GM21390 (cell line): Measurements from ENCODE around the gene PPP2R5C.
A peak's percentile ranks its signal among the peaks of the same experiment; 100 is the strongest.

Experiments used
- ATAC-seq: cut with Tn5 transposase; IDR thresholded peaks from one replicate; pipeline ENCODE4 v1.9.1; 2021; ENCODE audit not compliant: unreplicated experiment

The PPP2R5C gene

DNA sequence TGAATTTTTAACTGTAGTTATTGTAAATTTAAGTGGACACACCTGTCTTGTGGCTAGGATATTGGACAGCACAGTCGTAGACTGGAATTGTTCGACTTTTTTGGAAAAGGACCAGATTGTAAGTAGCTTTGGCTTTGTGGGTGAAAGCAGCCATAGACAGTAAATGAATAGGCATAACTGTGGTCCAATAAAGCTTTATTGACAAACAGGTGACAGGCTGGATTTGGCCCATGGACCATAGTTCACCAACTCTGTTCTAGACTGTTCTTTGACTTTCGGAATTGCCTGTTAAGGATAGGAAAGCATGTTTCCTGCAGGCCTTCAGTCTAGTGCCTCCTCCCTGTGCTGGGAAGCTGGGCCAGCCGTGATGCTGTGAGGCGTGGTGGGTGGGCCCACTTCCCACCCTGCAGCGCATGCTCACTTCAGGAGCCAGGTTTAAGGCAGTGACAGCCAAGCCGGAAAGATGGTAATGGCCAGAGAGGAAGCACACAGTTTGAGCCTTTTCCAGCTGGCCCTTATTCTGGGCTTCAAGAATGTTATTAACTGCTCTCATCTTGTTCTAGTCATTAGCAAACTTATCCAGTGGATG, 51.8 kb downstream of the PPP2R5C start:
- no peak for ATAC-seq

DNA sequence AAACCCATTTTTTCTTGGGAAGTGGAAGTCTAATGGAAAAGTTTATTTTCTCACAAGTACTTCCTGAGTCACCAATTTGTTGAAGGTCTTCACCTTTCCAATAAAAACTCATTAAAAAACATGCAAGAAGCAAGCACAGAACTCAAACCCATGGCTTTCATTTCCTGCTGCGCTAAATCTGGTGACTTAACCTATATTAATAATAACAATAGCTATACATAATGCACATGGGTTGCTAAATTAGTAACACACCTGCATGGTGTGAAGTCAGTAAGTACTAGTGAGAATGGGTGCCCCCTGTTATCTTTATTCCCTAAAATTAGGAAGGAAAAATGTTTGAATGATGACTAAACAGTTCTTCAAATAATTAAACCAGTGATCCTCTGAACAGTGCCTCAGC, 52.3 kb downstream of the PPP2R5C start:
- ATAC-seq = no peak

DNA sequence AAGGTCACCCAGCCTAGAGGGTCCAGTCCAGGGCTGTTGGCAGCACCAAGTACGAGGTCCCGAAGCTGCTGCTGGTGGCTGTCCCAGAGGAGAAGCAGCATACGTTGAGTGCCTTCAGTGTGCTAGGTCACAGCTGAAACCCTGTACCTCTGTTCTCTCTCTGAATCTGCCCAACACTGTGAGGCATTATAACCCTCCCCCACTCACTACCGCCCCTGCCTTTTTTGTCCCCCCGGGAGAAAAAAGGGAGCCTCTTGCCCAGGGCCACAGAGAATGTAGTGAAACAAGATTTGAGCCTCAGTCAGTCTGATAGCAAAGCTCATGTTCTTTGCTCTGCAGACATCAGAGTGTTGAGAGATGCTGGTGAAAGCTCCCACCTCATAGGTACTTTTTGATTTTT, 53.4 kb downstream of the PPP2R5C start:
- ATAC-seq = no peak

DNA sequence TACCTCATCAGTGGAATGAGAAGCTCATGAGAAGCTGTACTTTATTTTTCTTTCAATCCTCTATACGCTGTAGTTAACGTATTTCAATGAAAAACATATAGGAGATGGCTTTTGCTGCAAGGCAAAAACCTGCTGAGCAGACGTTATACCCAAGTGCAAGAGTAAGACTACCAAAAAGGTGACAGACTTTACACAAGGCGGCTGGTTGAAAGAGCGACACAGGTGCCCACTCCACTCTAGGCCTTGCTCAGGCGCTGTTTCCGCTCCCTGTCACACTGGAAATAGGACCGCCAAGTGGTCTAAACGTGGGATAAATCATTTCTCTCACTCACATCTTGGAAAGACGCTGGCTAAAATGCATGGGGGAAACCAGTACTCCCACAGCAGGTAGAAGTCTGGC, 54.5 kb downstream of the PPP2R5C start:
- no peak for ATAC-seq

DNA sequence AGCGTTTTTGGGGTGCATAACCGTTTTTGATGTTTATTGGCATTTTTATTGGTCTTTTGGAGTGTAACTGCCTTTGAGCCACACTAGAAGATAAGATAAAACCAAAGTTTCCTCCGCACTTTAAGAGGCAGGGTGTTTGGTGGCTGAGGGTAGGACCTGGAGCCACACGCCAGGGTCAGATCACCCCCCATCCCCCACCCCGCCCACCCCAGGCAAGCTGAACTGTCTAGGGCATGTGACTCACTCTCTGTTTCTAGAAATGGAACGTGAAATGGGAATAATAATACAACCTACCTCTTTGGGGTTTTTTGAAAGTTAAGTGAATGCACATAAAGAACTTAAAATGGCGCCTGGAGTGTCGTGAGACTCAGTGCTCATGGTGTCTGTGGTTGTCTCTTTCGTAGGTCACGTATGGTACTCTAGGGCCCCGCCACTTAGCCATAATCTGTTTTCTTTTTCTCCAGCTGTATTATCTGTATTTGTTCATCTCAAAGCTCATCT, 56.0 kb downstream of the PPP2R5C start:
- ATAC-seq = no peak

DNA sequence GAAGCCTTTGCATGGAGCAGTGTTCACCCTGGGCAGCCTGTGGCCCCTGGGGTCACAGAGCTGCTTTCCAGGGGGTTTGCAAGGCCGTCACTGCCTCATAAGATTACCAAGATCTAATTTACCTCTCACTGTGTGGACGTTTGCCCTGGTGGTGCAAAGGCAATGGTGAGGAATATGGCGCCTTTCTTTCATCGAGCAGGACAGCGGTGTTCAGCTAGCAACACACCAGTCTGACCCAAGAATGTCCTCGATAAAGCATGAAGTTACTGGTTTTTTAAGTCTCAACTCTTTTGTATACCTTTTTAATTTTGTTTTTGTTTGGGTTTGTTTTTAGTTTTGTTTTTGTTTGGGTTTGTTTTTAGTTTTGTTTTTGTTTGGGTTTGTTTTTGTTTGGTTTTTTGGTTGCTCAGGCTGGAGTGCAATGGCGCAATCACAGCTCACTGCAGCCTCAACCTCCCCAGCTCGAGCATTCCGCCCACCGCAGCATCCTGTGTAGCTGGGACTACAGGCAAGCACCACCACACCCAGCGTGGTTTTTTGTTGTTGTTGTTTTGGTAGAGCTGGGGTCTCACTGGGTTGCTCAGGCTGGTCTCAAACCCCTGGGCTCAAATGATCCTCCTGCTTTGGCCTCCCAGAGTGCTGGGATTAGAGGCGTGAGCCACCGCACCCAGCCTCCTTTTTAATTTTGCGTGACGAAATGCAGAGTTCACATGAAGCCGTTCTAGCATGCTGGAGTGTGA, 57.9 kb downstream of the PPP2R5C start:
- ATAC-seq = no peak

DNA sequence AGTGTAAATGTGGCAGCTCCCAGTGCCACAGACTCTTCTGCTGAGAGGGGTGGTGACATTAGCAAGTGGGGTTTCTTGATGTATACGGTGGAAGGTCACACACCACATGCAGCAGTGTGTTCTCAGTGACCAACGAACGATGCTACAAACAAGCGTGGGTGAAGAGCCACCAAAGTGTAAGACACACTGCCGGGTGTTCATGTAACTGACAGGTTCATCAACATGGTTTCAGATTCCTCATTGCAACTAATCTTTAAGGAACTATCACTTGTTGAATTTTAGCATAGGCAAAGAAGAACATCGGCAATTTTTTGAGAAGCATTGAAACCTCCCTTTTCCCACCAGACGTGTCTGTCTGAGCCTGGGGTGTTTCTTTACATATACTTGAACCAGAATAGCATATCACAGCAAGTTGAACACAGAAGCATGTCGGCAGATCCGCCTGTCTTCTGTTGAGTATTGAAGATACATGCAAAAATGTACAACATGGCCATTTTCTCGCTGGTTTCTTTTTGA, 58.8 kb downstream of the PPP2R5C start:
- no peak for ATAC-seq

DNA sequence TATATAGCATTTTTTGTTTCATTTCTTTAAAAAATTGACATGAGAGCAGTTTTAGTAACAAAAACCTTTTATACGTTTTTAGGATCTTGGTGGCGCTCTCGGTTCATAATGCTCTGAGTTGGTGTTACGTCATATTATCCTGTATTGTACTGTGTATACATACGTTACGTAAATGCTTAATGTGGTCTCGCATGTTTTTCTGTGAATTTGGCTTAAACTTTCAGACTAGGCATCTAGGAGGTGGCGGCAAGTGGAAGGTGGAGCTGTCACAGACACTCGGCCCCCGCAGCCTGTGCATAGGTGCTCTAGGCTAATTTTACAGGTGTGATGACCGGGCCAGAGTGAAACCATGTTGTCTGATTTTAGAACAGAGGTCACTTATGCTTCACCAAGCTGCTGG, 60.0 kb downstream of the PPP2R5C start:
- ATAC-seq = no peak

DNA sequence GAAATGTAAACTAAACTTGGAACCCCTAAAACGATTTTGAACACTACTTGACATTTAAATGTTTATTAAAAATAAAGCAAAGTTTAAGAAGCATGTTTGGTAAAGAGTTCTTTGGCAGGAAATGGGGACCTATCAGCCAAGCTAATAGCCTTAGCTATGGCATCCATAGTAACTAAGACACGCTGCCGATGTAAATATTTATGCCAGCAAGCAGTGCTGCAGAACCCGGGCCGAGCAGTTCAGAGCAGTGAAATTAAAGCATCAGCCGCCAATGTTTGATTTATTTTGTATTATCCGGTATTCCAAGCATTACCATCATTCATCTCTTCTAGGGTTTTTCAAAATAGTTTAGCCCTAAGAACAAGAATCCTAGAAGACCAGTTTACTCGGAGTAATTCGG, 61.6 kb downstream of the PPP2R5C start:
- no peak for ATAC-seq

DNA sequence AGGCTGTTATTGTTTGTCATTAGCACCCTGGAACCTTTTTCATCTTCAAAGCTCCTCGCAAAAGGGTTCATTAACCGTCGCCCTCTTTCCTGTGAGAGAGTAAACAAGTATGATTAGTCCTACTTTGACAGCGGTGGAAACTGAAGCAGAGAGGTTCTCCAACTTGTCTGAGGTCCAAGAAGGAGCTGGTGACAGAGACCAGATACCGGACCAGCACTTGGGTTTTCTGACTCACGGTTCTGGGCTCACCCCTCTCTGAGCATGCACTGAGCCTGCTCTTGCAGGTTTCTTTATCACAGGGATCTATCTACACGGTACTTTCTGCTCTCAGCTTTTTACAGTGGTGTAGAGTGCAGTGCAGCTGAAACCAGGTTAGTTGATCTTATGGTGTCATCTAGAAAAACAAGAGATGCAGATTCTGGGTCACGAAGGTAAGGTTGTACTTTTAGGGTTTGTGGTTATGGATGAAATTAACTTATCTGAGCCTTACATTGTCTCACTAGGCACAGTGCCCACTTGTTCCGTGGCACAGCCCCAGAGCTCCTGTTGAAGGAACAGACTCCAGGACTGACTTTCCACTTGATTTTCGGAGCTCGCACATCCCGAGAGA, 62.1 kb downstream of the PPP2R5C start:
- ATAC-seq = peak; percentile 63

DNA sequence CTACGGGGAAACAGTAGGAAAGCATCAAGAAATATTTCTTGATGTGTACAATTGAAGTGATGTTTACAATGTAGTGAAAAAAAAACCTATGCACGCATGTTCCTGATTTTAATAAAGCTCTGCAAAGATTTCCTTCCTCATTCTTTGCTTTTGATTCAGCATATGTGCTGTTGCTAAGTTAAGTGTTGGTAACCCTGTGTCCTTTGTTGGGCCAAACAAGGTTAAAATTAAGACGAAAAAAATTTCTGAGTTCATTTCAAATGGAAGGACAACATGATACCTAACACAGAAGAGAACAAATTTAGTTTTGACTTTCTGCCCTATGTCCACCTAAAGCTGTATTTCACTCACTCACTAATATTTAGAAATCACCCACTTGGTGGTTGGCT, 62.8 kb downstream of the PPP2R5C start:
- no peak for ATAC-seq

DNA sequence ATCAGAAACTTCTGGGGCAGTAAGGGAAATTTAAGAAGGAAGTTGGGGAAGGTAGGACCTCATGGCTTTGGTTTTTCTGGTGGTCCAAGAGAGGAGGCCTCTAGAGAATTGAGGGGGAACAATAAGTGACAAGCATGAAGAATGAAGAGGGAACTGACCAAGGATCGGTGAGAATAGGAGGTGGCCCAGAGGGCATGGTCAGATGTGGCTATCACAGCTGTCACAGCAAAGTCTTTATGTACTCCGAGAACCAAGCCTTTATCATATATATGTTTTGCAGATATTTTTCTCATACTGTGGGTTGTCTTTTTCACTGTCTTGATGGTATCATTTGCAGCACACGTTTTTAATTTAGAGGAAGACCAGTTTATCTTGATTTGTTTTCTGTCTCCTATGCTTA, 64.3 kb downstream of the PPP2R5C start:
- ATAC-seq = no peak

DNA sequence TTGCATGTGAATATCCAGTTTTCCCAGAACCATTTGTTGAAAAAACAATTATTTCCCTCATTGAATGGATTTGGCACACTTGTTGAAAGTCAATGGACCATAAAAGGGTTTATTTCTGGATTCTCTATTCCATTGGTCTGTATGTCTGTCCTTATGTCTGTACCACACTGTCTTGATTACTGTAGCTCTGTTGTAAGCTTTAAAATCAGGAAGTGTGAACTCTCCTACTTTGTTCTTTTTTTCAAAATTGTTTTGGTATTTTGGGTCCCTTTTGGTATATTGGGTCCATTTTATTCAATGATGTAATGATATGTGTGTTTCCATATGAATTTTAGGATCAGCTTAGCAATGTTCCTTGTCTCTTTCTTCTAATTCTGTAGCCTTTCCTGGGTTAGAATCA, 64.8 kb downstream of the PPP2R5C start:
- ATAC-seq = no peak

DNA sequence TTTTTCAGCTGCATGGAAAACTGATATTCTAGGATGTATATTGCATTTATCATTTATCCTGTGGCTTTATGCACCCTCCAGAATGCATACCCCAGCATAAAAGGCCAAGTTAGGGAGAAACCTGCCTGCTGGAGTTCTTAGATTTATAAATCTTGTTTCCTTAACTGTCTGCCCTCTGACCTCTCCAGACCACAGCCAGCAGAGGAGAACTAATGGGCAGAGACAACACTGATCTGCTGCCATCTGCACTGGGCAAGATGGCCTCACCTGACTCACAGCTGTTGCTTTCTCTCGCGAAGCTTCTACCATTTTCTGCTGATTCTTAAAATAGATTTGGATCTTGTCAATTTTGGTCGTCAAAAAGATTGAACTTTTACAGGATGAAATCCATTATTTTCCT, 65.8 kb downstream of the PPP2R5C start:
- no peak for ATAC-seq

DNA sequence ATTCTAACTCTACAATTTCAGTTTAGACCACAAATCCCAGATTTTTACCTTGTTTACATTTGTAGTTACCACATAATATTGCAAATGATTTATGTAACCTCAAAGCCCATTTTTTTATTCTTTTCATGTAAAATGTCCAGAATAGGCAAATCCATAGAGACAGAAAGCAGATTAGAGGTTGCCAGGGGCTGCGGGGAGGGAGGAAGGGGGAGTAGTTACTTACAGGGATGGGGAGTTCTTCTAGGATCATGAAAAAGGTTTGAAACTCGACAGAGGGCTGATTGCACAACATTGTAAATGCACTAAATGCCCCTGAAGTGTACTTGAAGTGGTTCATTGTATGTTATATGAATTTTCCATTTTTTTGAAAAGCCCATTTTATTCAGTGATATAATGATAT, 66.5 kb downstream of the PPP2R5C start:
- ATAC-seq = no peak

DNA sequence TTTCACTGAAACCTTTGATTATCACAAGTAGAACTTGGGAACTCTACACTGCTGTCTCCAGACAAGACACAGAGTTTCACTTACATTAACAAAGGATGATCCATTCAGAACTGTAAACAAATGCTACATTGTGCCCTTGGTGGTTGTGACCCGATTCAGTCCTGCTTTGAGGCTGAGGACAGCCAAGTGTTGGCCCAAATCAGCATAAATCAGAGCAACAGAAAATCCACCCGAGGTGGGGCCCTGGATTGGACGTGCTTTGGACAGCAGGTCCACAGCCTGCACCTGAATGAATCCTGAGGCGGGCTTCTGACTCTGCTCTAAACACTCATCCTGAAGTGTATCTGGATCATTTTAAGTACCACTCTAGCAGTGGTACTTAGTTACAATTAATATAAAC, 68.8 kb downstream of the PPP2R5C start:
- ATAC-seq = no peak

DNA sequence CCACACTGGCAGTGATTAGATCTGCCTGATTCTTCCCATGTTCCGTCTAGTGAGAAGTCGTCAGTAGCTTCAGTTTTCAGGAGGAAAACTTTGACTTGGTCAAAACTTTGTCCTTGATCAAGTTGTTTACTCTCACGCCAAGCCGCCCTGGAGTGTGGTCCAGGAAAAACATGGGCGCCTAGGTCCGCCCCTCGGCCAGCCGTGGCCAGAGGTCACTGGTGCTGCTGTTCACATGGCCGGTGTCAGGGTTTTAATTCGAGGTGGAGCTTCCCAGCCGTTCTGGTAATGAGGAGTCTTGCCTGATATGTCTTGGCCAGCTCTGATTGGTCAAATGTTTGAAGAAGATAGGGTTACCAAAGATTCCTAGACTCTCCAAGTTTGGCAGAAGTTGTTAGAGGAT, 71.5 kb downstream of the PPP2R5C start:
- no peak for ATAC-seq

DNA sequence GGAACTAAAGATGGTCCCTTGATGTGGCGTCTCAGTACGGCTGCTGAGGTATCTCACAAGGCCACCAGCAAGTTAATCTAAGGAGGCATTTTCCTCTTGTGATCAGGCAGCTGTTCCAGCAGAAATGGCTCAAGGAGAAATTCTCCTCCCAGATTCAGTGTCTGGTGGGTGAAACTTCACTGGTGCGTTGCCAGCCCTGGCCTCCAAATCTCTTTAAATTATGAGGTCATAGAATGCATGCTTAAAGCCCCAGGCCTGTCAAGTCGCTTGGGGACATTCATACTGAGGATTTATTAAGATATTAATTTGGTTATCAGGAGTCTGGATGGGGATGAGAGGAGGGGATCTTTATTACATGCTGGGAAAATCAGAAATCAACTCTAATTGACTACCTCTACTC, 72.9 kb downstream of the PPP2R5C start:
- ATAC-seq = no peak

DNA sequence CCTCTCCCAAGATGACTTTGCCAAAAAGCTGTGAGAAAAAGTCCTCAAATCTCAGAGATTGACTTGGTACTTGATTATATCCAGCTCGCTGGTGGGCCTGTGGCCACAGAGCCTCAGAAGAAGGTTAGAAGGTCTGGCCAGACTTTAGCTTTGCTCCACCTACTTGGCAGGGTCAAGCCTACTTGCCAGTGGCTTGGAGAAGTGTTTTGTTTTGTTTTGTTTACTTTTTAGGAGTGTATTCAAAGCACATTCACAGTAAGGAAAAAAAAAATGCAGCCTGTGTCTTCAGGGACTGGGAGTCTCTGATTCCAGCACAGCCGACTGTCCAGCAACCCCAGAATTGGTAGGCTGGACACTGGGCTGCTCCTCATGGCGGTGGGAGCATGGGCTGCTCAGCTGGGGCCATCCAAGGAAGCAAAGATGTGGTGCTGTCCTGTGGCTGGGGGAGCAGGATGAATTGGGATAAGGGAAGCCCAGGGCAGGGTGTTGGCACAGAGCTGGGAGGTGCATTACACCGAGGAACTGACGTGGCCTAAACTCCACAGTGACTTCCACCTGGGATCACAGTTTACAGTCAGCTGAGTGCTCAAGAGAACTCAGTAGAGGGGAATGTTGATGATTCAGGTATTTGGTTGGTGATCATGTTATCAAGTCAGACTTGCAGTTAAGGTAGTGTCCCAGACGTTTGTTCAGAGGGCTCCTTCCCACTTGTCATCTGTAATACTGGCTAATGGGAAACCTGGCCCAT, 73.5 kb downstream of the PPP2R5C start:
- ATAC-seq = no peak

DNA sequence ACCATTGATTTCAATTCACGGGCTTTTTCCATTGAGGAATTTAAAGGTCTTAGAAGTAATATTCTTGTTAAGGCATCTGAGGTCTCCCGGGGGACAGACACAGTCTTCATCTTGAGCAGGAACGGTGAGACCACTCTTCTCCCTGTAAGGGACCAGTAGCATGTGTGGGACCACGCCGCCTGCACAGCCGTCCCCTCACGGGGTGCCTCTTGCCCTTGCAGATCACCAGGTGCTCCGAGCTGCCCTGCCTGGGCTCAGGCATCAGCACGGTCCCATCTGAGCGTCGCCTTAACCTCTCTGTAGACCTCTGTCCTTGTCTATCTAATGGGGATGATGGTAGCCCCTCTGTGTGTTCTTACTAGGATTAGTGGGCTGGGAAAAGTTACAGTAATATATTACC, 74.1 kb downstream of the PPP2R5C start:
- no peak for ATAC-seq

DNA sequence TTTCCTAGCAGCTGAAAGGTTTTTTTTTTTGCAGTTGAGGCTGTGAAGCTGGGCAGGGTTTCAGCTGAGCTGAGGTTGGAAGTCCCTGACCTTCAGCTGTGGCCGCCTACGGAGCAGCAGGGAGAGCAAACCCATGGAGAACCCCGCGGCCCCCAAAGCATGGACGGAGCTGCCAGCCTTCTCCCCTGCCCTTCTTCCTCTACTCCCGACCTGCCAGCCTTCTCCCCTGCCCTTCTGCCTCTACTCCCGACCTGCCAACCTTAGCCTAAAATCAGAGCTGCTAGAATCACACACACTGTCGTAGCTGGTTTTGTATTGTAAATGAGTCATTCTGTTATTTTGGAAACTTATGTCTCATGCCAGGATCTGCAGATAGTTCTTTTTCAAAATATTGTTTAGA, 74.6 kb downstream of the PPP2R5C start:
- ATAC-seq = no peak

DNA sequence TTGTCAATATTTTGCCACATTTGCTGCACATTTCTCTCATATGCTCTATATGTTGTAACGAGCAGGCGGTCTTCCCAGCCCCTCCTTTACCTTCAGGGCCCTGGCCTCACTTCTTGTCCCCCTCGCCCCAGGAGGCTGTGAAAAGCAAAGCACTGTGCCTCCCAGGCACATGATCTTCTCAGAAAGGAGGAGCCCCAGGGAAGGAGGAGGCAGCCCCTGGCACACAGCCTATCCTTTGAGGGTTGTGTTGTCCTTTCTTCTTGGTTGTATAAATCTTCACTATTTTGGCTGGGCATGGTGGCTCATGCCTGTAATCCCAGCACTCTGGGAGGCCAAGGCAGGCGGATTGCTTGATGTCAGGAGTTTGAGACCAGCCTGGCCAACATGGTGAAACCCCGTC, 77.0 kb downstream of the PPP2R5C start:
- ATAC-seq = no peak
